Measurements from ENCODE around the gene COL6A3.

Gene COL6A3

GRCh38 chr2:237413777-237414661 is at the start of gene COL6A3:
Gene COL6A3, minus strand, starts transcription at chr2:237414164. Its CDS starts 17,347 bp downstream, at chr2:237396817.
- no peak for DNase-seq (ENCODE audit: low read depth in 3 of 3)

GRCh38 chr2:237459741-237460174 is 45.8 kb upstream of the COL6A3 start:
- DNase-seq (ENCODE audit: low read depth in 3 of 3), result no peak

GRCh38 chr2:237459226-237459625 is 45.3 kb upstream of the COL6A3 start:
- no peak for DNase-seq (ENCODE audit: low read depth in 3 of 3)

- no peak for DNase-seq (ENCODE audit: low read depth in 3 of 3)
Measured at GRCh38 chr2:237458519-237458918, 44.6 kb upstream of the COL6A3 start.

- no peak for DNase-seq (ENCODE audit: low read depth in 3 of 3)
Measured at GRCh38 chr2:237457388-237457941, 43.5 kb upstream of the COL6A3 start.

- DNase-seq (ENCODE audit: low read depth in 3 of 3), result no peak
Measured at GRCh38 chr2:237456200-237456843, 42.4 kb upstream of the COL6A3 start.

- DNase-seq (ENCODE audit: low read depth in 3 of 3), result no peak
Measured at GRCh38 chr2:237455764-237456163, 41.8 kb upstream of the COL6A3 start.

- no peak for DNase-seq (ENCODE audit: low read depth in 3 of 3)
Measured at GRCh38 chr2:237453671-237454070, 39.7 kb upstream of the COL6A3 start.

GRCh38 chr2:237452861-237453260 is 38.9 kb upstream of the COL6A3 start:
- no peak for DNase-seq (ENCODE audit: low read depth in 3 of 3)

GRCh38 chr2:237451643-237452469 is 37.9 kb upstream of the COL6A3 start:
- DNase-seq (ENCODE audit: low read depth in 3 of 3), result no peak

GRCh38 chr2:237450583-237450982 is 36.6 kb upstream of the COL6A3 start:
- DNase-seq (ENCODE audit: low read depth in 3 of 3), result no peak

- no peak for DNase-seq (ENCODE audit: low read depth in 3 of 3)
Measured at GRCh38 chr2:237450108-237450507, 36.1 kb upstream of the COL6A3 start.

GRCh38 chr2:237449193-237449881 is 35.4 kb upstream of the COL6A3 start:
- no peak for DNase-seq (ENCODE audit: low read depth in 3 of 3)

GRCh38 chr2:237448626-237449025 is 34.7 kb upstream of the COL6A3 start:
- DNase-seq (ENCODE audit: low read depth in 3 of 3), result no peak

- no peak for DNase-seq (ENCODE audit: low read depth in 3 of 3)
Measured at GRCh38 chr2:237448171-237448570, 34.2 kb upstream of the COL6A3 start.

GRCh38 chr2:237447496-237447895 is 33.5 kb upstream of the COL6A3 start:
- no peak for DNase-seq (ENCODE audit: low read depth in 3 of 3)

- no peak for DNase-seq (ENCODE audit: low read depth in 3 of 3)
Measured at GRCh38 chr2:237446338-237446665, 32.3 kb upstream of the COL6A3 start.

GRCh38 chr2:237445611-237446337 is 31.8 kb upstream of the COL6A3 start:
- no peak for DNase-seq (ENCODE audit: low read depth in 3 of 3)

- no peak for DNase-seq (ENCODE audit: low read depth in 3 of 3)
Measured at GRCh38 chr2:237444071-237444470, 30.1 kb upstream of the COL6A3 start.

GRCh38 chr2:237441605-237442274 is 27.8 kb upstream of the COL6A3 start:
- DNase-seq (ENCODE audit: low read depth in 3 of 3), result peak in 1 of 3 experiments; percentile 19
